Lower leg skin (tissue), 4 donors: ENCODE data around the gene ECHS1. TPM values are rescaled to one million over a fixed set of nuclear protein-coding genes. Genes with fewer than 3 reads are reported as not detected.

ENCODE experiments used
- DNase-seq, 2 donors: peaks; one replicate each; pipeline ENCODE4 v3.0.0-alpha.2; 2019; ENCODE audit warnings: low spot score in 2 of 2
- H3K4me3 ChIP-seq: fragments of 200-600 bp; sonication (generic); 2 replicates; pipeline ENCODE4 v1.5.1; 2017; ENCODE audit warnings: mild to moderate bottlenecking, low read depth; ENCODE audit not compliant: poor library complexity, severe bottlenecking
- POLR2A ChIP-seq, 2 donors: fragments of 450-650 bp; IDR thresholded peaks; one replicate each; pipeline ENCODE4 v1.6.1; 2016 to 2017; ENCODE audit warnings: antibody characterized with exemption in 2 of 2, mild to moderate bottlenecking in 1 of 2, moderate library complexity in 1 of 2
- WGBS, 2 donors: methylation state at CpG; one replicate each; pipeline ENCODE4 v1.1.5; 2018; 5-methylcytosine and 5-hydroxymethylcytosine counted together
- intact Hi-C: fragments of 100-400 bp; cut with DNase I; formaldehyde crosslinking; loops from one replicate; pipeline ENCODE4 v1.15.0; 2023; ENCODE audit warnings: low total_unique reads
- total RNA-seq, 4 donors: library from RNA; depleted of rRNA; stranded (reverse); fragments of >200 nt; gene quantifications; one replicate each; pipeline ENCODE4 v1.1.0, GENCODE V29; 2016
- TF ChIP-seq, protein P1 (sequence below), 3 donors: fragments of 450-650 bp; IDR thresholded peaks; one replicate each; pipeline ENCODE4 v1.5.1; 2016; ENCODE audit warnings: antibody characterized with exemption in 3 of 3, mild to moderate bottlenecking in 3 of 3, moderate library complexity in 2 of 3

ECHS1 gene
- total RNA-seq, 4 donors from 2014 or later: 40.0 to 85.7 (median 61.8) TPM

DNA sequence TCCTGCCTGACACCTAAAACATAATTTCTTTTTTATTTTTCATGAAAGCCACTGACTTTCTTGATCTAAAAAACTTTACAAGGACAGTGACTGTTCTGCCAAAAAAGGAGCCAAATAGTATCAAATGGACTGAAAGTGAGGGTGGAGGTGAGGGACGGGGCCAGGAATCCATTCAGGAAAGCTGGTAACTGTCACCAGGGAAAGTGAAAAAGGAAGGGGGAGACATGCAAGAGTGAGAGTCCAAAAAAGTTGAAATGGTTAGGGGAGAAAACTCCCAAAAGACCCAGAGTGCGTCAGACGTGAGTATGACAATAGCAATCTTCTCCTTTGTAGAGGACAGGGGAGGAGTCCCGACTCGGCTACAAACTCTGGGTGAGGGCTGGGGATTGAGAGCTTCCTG is 28.9 kb downstream of the ECHS1 start:
- intact Hi-C loops: no loop called here
- no peak overlapping the region for H3K4me3 ChIP-seq
- DNase-seq: no peak
- WGBS, 2 donors: 57 to 68% methylated on average over 5 of the region's 5 CpGs
- no peak for TF ChIP-seq POLR2A (IDR thresholded peaks at IDR 0.05)
- TF ChIP-seq, protein P1, sequence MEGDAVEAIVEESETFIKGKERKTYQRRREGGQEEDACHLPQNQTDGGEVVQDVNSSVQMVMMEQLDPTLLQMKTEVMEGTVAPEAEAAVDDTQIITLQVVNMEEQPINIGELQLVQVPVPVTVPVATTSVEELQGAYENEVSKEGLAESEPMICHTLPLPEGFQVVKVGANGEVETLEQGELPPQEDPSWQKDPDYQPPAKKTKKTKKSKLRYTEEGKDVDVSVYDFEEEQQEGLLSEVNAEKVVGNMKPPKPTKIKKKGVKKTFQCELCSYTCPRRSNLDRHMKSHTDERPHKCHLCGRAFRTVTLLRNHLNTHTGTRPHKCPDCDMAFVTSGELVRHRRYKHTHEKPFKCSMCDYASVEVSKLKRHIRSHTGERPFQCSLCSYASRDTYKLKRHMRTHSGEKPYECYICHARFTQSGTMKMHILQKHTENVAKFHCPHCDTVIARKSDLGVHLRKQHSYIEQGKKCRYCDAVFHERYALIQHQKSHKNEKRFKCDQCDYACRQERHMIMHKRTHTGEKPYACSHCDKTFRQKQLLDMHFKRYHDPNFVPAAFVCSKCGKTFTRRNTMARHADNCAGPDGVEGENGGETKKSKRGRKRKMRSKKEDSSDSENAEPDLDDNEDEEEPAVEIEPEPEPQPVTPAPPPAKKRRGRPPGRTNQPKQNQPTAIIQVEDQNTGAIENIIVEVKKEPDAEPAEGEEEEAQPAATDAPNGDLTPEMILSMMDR (IDR thresholded peaks at IDR 0.05): no peak

DNA sequence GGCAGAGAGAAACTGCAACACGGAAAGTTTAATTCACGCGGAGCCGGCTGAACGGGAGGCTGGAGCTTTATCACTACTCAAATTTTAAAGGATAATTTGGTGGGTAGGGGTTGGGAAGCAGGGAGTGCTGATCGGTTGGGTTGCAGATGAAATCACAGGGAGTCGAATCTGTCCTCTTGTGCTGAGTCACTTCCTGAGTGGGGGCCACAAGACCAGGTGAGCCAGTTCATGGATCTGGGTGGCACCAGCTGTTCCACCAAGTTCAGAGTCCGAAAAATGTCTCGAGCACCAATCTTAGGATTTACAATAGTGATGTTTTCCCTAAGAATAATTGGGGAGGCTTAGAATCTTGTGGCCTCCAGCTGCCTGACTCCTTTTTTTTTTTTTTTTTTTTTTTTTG is 29.6 kb downstream of the ECHS1 start:
- TF ChIP-seq, protein P1 (IDR thresholded peaks at IDR 0.05): no peak
- no peak for TF ChIP-seq POLR2A (IDR thresholded peaks at IDR 0.05)
- intact Hi-C loops: no loop called here
- no peak for DNase-seq
- 59 to 65% methylated on average over 9 of the region's 9 CpGs for WGBS, 2 donors
- no peak overlapping the region for H3K4me3 ChIP-seq

DNA sequence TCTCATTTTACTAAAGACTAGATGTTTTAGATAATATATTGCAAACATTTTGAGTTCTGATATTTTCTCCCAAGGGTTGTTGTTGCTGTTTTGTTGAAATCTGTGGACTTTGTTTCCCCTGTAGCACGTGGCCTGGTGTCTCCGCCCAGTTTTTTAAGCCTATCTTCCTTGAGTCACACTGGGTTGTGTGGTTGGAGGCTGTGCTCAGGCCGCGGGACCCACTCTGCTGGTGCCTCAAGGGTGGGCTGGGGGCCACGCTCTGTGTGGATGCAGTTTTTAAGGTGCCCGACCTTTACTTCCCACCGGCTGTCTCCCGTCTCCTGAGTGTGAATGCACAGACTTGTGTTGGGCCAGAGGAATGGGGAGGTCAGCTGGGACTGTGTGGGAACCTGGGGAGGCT is 30.2 kb downstream of the ECHS1 start:
- H3K4me3 ChIP-seq: no peak overlapping the region
- 75 to 82% methylated on average over 8 of the region's 8 CpGs for WGBS, 2 donors
- intact Hi-C loops: no loop called here
- TF ChIP-seq POLR2A (IDR thresholded peaks at IDR 0.05): no peak
- TF ChIP-seq, protein P1 (IDR thresholded peaks at IDR 0.05): no peak
- no peak for DNase-seq

DNA sequence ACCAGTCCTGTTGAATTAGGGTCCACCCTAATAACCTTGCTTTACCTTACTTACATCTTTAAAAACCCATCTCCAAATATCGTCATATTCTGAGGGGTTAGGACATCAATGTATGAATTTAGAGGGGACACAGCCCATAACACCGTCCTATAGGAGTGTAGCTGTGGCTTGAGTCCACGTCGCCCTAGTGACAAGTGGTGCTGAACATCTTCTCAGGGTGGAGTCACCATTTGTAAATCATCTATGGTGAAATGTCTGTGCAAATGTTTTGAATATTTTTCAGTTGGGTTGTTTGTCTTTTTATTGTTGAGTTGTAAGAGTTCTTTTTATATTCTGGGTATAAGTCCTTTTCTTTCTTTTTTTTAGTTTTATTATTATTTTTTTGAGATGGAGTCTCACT is 31.2 kb downstream of the ECHS1 start:
- intact Hi-C loops: no loop called here
- WGBS, 2 donors: 79 to 85% methylated on average over 4 of the region's 4 CpGs
- no peak for DNase-seq
- H3K4me3 ChIP-seq: no peak overlapping the region
- TF ChIP-seq, protein P1 (IDR thresholded peaks at IDR 0.05): no peak
- TF ChIP-seq POLR2A (IDR thresholded peaks at IDR 0.05): no peak

DNA sequence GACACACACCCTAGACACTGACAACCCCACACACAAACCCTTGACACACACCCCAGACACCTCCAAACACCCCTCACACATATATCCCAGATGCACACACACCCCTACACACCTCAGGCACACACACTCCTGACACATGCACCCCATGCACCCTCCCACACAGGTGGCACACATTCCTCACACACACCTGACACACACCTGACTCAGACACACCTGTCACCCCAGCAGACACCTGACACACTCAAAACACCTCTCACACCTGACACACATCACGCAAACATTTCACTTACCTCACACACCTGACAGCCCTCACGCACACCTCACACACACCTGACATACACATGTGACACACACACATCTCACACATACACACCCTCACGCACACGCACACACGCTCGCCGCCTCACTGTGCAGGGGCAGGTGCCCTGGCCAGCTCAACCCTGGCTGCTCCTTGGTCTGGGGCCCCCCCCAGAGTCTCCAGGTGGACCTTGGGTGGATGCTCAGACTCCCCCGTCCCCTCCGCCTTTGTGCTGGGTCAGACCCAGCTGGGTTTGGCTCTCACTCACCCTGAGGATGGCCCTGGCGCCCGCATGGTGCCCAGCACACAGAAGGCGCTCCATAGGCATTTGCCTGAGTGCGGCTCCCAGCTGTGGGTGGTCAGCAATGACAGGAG is 33.3 kb downstream of the ECHS1 start:
- H3K4me3 ChIP-seq: no peak overlapping the region
- no peak for DNase-seq
- intact Hi-C loops: loop anchor here (10.0 kb wide), 1 partner anchor 185 kb away; the partner anchor contains the start of gene CYP2E1
- TF ChIP-seq, protein P1 (IDR thresholded peaks at IDR 0.05): no peak
- no peak for TF ChIP-seq POLR2A (IDR thresholded peaks at IDR 0.05)
- WGBS, 2 donors: 91 to 93% methylated on average over 13 of the region's 13 CpGs
